Pulmonary artery endothelial cell (primary cell): ENCODE data around the gene PDK4. TPM values are rescaled to one million over a fixed set of nuclear protein-coding genes. Genes with fewer than 3 reads are reported as not detected.

Source experiments
- total RNA-seq: library from RNA; depleted of rRNA; stranded (reverse); fragments of >200 nt; gene quantifications from 2 replicates; pipeline ENCODE4 v1.2.3, GENCODE V29; 2014

The PDK4 gene
- total RNA-seq, 1 donor from 2014 or later = 5.9 TPM

Other genes with a start within 250 kb of the PDK4 start
- 0.04 and 0.20 TPM in 2 replicates for gene PON3, start 200.1 kb downstream of the PDK4 start, total RNA-seq
- 72.6 and 74.5 TPM in 2 replicates for gene PON2, start 161.5 kb downstream of the PDK4 start, total RNA-seq
- under 0.01 TPM in 1 of 2 replicates, not detected in the other for gene ASB4, start 110.6 kb downstream of the PDK4 start, total RNA-seq
- 3.9 and 9.6 TPM in 2 replicates for gene DYNC1I1, start 176.0 kb upstream of the PDK4 start, total RNA-seq